Measurements from ENCODE around the gene UGT1A10. TPM values are rescaled to one million over a fixed set of nuclear protein-coding genes. Genes with fewer than 3 reads are reported as not detected.

The UGT1A10 gene
- total and polyA plus RNA-seq, 2 of the 13 experiments (the other 11 are each of a cell fraction or from before 2014, with no cell fraction given), result not detected

DNA sequence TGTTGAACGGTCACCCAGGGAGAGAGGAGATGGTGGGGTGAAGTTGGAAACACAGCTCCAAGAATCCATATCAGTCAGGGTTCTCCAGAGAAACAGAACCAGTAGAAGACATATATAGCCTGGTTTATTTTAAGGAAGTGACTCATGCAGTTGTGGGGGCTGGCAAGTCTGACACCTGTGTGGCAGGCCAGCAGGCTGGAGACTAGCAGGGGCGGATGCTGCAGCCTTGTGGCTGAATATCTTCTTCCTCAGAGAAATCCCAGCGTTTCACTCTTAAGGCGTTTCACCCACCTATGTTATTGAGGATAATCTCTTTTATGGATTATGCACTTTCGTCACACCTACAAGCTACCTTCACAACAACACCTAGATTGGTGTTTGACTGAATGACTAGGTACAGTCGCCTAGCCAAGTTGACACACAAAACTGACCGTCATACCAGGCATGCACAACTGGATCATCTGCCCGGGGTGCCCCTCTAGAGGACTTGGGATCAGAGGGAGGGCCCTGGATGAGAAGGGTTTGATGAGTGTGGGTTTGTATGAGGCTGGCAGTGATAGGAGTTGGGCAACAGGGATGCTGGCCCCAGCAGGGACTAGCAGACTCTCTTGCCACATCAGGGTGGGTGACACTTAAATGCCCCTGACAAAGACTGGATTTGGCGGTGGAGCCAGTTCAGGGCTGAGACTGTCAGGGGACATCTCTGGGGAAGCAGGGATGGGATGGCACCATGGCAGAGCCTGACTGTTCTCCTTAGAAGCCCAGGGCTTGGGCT is 165.3 kb downstream of the UGT1A10 start (continued):
- TF ChIP-seq, protein P1, sequence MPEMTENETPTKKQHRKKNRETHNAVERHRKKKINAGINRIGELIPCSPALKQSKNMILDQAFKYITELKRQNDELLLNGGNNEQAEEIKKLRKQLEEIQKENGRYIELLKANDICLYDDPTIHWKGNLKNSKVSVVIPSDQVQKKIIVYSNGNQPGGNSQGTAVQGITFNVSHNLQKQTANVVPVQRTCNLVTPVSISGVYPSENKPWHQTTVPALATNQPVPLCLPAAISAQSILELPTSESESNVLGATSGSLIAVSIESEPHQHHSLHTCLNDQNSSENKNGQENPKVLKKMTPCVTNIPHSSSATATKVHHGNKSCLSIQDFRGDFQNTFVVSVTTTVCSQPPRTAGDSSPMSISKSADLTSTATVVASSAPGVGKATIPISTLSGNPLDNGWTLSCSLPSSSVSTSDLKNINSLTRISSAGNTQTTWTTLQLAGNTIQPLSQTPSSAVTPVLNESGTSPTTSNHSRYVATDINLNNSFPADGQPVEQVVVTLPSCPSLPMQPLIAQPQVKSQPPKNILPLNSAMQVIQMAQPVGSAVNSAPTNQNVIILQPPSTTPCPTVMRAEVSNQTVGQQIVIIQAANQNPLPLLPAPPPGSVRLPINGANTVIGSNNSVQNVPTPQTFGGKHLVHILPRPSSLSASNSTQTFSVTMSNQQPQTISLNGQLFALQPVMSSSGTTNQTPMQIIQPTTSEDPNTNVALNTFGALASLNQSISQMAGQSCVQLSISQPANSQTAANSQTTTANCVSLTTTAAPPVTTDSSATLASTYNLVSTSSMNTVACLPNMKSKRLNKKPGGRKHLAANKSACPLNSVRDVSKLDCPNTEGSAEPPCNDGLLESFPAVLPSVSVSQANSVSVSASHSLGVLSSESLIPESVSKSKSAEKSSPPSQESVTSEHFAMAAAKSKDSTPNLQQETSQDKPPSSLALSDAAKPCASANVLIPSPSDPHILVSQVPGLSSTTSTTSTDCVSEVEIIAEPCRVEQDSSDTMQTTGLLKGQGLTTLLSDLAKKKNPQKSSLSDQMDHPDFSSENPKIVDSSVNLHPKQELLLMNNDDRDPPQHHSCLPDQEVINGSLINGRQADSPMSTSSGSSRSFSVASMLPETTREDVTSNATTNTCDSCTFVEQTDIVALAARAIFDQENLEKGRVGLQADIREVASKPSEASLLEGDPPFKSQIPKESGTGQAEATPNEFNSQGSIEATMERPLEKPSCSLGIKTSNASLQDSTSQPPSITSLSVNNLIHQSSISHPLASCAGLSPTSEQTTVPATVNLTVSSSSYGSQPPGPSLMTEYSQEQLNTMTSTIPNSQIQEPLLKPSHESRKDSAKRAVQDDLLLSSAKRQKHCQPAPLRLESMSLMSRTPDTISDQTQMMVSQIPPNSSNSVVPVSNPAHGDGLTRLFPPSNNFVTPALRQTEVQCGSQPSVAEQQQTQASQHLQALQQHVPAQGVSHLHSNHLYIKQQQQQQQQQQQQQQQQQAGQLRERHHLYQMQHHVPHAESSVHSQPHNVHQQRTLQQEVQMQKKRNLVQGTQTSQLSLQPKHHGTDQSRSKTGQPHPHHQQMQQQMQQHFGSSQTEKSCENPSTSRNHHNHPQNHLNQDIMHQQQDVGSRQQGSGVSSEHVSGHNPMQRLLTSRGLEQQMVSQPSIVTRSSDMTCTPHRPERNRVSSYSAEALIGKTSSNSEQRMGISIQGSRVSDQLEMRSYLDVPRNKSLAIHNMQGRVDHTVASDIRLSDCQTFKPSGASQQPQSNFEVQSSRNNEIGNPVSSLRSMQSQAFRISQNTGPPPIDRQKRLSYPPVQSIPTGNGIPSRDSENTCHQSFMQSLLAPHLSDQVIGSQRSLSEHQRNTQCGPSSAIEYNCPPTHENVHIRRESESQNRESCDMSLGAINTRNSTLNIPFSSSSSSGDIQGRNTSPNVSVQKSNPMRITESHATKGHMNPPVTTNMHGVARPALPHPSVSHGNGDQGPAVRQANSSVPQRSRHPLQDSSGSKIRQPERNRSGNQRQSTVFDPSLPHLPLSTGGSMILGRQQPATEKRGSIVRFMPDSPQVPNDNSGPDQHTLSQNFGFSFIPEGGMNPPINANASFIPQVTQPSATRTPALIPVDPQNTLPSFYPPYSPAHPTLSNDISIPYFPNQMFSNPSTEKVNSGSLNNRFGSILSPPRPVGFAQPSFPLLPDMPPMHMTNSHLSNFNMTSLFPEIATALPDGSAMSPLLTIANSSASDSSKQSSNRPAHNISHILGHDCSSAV (CRISPR knock-in tag; IDR thresholded peaks at IDR 0.05; ENCODE audit: borderline replicate concordance), result no peak
- TF ChIP-seq FLYWCH1 (CRISPR knock-in tag; IDR thresholded peaks at IDR 0.05) (no peak), ZNF354B (CRISPR knock-in tag; IDR thresholded peaks at IDR 0.05) (no peak), DRAP1 (CRISPR knock-in tag; IDR thresholded peaks at IDR 0.05) (no peak), SMAD1 (CRISPR knock-in tag; IDR thresholded peaks at IDR 0.05; ENCODE audit: borderline replicate concordance, low read depth) (no peak), ZNF766 (CRISPR knock-in tag; IDR thresholded peaks at IDR 0.05; ENCODE audit: borderline replicate concordance) (no peak)
- TF ChIP-seq, protein P2, sequence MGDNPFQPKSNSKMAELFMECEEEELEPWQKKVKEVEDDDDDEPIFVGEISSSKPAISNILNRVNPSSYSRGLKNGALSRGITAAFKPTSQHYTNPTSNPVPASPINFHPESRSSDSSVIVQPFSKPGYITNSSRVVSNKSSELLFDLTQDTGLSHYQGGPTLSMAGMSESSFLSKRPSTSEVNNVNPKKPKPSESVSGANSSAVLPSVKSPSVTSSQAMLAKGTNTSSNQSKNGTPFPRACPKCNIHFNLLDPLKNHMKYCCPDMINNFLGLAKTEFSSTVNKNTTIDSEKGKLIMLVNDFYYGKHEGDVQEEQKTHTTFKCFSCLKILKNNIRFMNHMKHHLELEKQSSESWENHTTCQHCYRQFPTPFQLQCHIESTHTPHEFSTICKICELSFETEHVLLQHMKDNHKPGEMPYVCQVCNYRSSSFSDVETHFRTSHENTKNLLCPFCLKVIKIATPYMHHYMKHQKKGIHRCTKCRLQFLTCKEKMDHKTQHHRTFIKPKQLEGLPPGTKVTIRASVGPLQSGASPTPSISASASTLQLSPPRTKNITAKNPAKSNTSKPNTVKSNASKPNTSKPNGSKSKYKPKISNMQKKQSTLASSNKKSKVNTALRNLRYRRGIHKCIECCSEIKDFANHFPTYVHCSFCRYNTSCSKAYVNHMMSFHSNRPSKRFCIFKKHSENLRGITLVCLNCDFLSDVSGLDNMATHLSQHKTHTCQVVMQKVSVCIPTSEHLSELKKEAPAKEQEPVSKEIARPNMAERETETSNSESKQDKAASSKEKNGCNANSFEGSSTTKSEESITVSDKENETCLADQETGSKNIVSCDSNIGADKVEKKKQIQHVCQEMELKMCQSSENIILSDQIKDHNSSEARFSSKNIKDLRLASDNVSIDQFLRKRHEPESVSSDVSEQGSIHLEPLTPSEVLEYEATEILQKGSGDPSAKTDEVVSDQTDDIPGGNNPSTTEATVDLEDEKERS (CRISPR knock-in tag; IDR thresholded peaks at IDR 0.05), result no peak
- TF ChIP-seq, protein P3, sequence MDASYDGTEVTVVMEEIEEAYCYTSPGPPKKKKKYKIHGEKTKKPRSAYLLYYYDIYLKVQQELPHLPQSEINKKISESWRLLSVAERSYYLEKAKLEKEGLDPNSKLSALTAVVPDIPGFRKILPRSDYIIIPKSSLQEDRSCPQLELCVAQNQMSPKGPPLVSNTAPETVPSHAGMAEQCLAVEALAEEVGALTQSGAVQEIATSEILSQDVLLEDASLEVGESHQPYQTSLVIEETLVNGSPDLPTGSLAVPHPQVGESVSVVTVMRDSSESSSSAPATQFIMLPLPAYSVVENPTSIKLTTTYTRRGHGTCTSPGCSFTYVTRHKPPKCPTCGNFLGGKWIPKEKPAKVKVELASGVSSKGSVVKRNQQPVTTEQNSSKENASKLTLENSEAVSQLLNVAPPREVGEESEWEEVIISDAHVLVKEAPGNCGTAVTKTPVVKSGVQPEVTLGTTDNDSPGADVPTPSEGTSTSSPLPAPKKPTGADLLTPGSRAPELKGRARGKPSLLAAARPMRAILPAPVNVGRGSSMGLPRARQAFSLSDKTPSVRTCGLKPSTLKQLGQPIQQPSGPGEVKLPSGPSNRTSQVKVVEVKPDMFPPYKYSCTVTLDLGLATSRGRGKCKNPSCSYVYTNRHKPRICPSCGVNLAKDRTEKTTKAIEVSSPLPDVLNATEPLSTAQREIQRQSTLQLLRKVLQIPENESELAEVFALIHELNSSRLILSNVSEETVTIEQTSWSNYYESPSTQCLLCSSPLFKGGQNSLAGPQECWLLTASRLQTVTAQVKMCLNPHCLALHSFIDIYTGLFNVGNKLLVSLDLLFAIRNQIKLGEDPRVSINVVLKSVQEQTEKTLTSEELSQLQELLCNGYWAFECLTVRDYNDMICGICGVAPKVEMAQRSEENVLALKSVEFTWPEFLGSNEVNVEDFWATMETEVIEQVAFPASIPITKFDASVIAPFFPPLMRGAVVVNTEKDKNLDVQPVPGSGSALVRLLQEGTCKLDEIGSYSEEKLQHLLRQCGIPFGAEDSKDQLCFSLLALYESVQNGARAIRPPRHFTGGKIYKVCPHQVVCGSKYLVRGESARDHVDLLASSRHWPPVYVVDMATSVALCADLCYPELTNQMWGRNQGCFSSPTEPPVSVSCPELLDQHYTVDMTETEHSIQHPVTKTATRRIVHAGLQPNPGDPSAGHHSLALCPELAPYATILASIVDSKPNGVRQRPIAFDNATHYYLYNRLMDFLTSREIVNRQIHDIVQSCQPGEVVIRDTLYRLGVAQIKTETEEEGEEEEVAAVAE (CRISPR knock-in tag; IDR thresholded peaks at IDR 0.05; ENCODE audit: borderline replicate concordance), result no peak
